K562 (cell line): ENCODE results near the gene CAPZB.

ENCODE experiments used
- CEBPG ChIP-seq, 3 experiments: fragments of 200-800 bp in 1 of 3; sonication (Bioruptor generic) in 1 of 3; sonication (generic) in 1 of 3; formaldehyde crosslinking in 1 of 3; IDR thresholded peaks in 2 of 3; conservative IDR thresholded peaks in 1 of 3; 2 replicates each; pipeline versions ENCODE4 v1.6.1 to v1.8.0; 2016 to 2022; ENCODE audit warnings: missing compliant biosample characterization in 2 of 3, missing genetic modification characterization in 2 of 3, mild to moderate bottlenecking in 1 of 3, missing genetic modification reagents in 1 of 3
- CTCF ChIP-seq, 3 experiments: IDR thresholded peaks in 2 of 3; conservative IDR thresholded peaks in 1 of 3; 2 replicates each; pipeline ENCODE4 v1.5.1; 2011 to 2012; ENCODE audit warnings: low read length in 3 of 3, mild to moderate bottlenecking in 3 of 3, control low read depth in 2 of 3, improper control_type of control experiment in 1 of 3, inconsistent platforms in 1 of 3, low read depth in 1 of 3, mixed read lengths in 1 of 3, moderate library complexity in 1 of 3; ENCODE audit not compliant: insufficient read depth in 2 of 3
- HIVEP1 ChIP-seq: fragments of 250-450 bp; sonication (Bioruptor Pico); IDR thresholded peaks from 2 replicates; pipeline ENCODE4 v1.4.0; 2020; ENCODE audit warnings: mild to moderate bottlenecking

- no peak for TF ChIP-seq CTCF (IDR thresholded peaks at IDR 0.05 in 2 of 3, conservative IDR thresholded peaks at IDR 0.05 in 1 of 3; ENCODE audit: insufficient read depth in 2 of 3, low read depth in 1 of 3, low read length in 3 of 3)
- no peak for TF ChIP-seq CEBPG (CRISPR knock-in tag; IDR thresholded peaks at IDR 0.05)
- TF ChIP-seq CEBPG (tag; conservative IDR thresholded peaks at IDR 0.05 in 1 of 2, IDR thresholded peaks at IDR 0.05 in 1 of 2), result no peak
- TF ChIP-seq HIVEP1 (CRISPR knock-in tag), result no peak
These were observed 5.1 kb downstream of the CAPZB start for GRCh38 chr1:19480282-19480681.
